Measurements from ENCODE around the gene TRIM16.
"Not testable (repeated sequence)": the region's sequence is repeated elsewhere in the genome, so short reads cannot be mapped to it uniquely, and the experiment has no call there.

GRCh38 chr17:15674640-15675039, 9.5 kb downstream of the TRIM16 start:
- not testable (repeated sequence) for TF ChIP-seq EZH2phosphoT487, CTCF, EZH2 (IDR thresholded peaks at IDR 0.05)

Data from neural progenitor cell (in vitro differentiated cells).